Gastroesophageal sphincter (tissue), 4 donors: Measurements from ENCODE around the gene OR10AD1. TPM values are rescaled to one million over a fixed set of nuclear protein-coding genes. Genes with fewer than 3 reads are reported as not detected.
"Not testable (repeated sequence)": the region's sequence is repeated elsewhere in the genome, so short reads cannot be mapped to it uniquely, and the experiment has no call there.

Experiments
- ATAC-seq: fragments of 150-250 bp; one replicate; pipeline ENCODE4 v1.9.1; 2016; ENCODE audit warnings: mild to moderate bottlenecking, moderate library complexity
- H3K27ac ChIP-seq, 4 donors: fragments of 200-600 bp; sonication (generic) in 3 of 4; 1 replicate in 3 of 4; 2 replicates in 1 of 4; pipeline ENCODE4 v1.5.1; 2016 to 2019
- H3K27me3 ChIP-seq: fragments of 200-600 bp; sonication (generic); one replicate; pipeline ENCODE4 v1.5.1; 2019
- H3K36me3 ChIP-seq, 2 donors: fragments of 200-600 bp; sonication (generic); one replicate each; pipeline ENCODE4 v1.5.1; 2019; ENCODE audit warnings: control low read depth in 1 of 2
- H3K4me1 ChIP-seq, 3 donors: fragments of 200-600 bp; sonication (generic); 1 replicate in 2 of 3; 2 replicates in 1 of 3; pipeline ENCODE4 v1.5.1; 2016 to 2019; ENCODE audit warnings: control low read depth in 2 of 3
- H3K4me3 ChIP-seq, 2 donors: fragments of 200-600 bp; sonication (generic); one replicate each; pipeline ENCODE4 v1.5.1; 2019; ENCODE audit warnings: mild to moderate bottlenecking in 1 of 2, moderate library complexity in 1 of 2
- H3K9me3 ChIP-seq, 3 donors: fragments of 200-600 bp; sonication (generic); one replicate each; pipeline ENCODE4 v1.5.1; 2017 to 2019; ENCODE audit warnings: control low read depth in 2 of 3
- CTCF ChIP-seq, 4 experiments: fragments of 200-600 bp in 2 of 4; fragments of 450-650 bp in 2 of 4; sonication (generic) in 1 of 4; IDR thresholded peaks; one replicate each; pipeline ENCODE4 v1.5.1; 2017 to 2019; ENCODE audit warnings: antibody characterized with exemption in 4 of 4, mild to moderate bottlenecking in 2 of 4, moderate library complexity in 2 of 4
- EP300 ChIP-seq: sonication (generic); formaldehyde crosslinking; IDR thresholded peaks from one replicate; pipeline ENCODE4 v1.6.1; 2017; ENCODE audit warnings: antibody characterized with exemption, mild to moderate bottlenecking
- POLR2A ChIP-seq, 2 donors: fragments of 450-650 bp; IDR thresholded peaks; one replicate each; pipeline ENCODE4 v1.6.1; 2017; ENCODE audit warnings: antibody characterized with exemption in 2 of 2, mild to moderate bottlenecking in 2 of 2, moderate library complexity in 1 of 2
- POLR2AphosphoS5 ChIP-seq: sonication (generic); formaldehyde crosslinking; IDR thresholded peaks from one replicate; pipeline ENCODE4 v1.6.1; 2017; ENCODE audit warnings: antibody characterized with exemption
- WGBS, 2 donors: methylation state at CpG; one replicate each; pipeline ENCODE4 v1.1.5; 2018; ENCODE audit warnings: low coverage in 1 of 2; 5-methylcytosine and 5-hydroxymethylcytosine counted together
- total RNA-seq, 4 donors: library from RNA; depleted of rRNA; stranded (reverse); fragments of >200 nt; gene quantifications; one replicate each; pipeline ENCODE4 v1.1.0, GENCODE V29; 2016

OR10AD1 gene
- total RNA-seq, 4 donors from 2014 or later: not detected

DNA sequence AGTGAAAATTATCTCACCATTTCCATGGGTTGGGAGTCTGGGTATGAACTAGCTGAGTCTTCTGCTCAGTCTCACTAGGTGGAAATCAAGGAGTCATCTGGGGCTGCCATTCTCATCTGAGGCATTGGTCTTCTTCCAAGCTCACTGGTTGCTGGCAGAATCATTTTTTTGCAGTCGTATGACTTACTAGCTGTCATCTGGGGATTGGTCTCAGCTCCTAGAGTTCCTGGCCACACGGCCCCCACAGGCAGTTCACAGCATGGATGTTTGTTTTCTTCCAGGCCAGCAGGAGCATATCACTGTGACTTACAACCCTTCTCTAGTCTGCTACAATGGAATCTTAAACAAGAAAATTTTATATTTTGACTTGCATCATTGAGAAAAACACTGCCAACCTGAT lies 18.6 kb upstream of the OR10AD1 start:
- H3K36me3 ChIP-seq: no peaks in the 10 kb centered on the region
- whole genome bisulfite sequencing, 2 donors: 14 to 20% methylated on average over 2 of the region's 2 CpGs
- no peak overlapping the region for H3K27ac ChIP-seq

DNA sequence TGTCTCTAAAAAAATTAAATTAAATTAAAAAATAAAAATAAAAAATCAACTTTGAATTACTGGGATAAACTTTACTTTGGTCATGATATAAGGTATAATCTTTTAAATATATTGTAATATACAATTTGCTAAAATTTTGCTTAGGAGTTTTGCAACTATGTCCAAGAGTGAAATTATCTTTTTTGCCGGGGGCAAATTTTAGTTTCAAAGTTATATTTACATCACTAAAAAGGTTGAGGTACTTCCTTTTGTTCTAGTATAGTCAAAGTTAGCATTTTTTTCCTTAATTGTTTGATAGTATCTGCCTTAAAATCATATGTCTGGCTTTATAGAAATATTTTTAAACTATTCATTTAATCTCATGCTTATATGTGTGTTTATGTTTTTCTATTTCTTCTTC lies 17.6 kb upstream of the OR10AD1 start:
- H3K9me3 ChIP-seq: no peaks in the 10 kb centered on the region
- H3K36me3 ChIP-seq: no peaks in the 10 kb centered on the region
- no peak overlapping the region for H3K27ac ChIP-seq
- ATAC-seq: no peak
- WGBS, 2 donors: 60 to 85% methylated on average over 1 of the region's 1 CpG
- H3K4me3 ChIP-seq: no peak overlapping the region
- no peaks in the 10 kb centered on the region for H3K27me3 ChIP-seq
- no peaks in the 10 kb centered on the region for H3K4me1 ChIP-seq
- TF ChIP-seq CTCF (IDR thresholded peaks at IDR 0.05) (no peak), EP300 (no peak), POLR2A (IDR thresholded peaks at IDR 0.05) (no peak), POLR2AphosphoS5 (no peak)

More for the DNA sequence above, 18.6 kb upstream of the OR10AD1 start:
- Histone ChIP-seq H3K4me3 (no peak overlapping the region), H3K27me3 (no peaks in the 10 kb centered on the region), H3K4me1 (no peaks in the 10 kb centered on the region), H3K9me3 (no peaks in the 10 kb centered on the region)
- no peak for ATAC-seq
- TF ChIP-seq EP300 (no peak), POLR2A (IDR thresholded peaks at IDR 0.05) (no peak), POLR2AphosphoS5 (no peak), CTCF (IDR thresholded peaks at IDR 0.05) (no peak)

- Histone ChIP-seq H3K4me1 (no peaks in the 10 kb centered on the region), H3K9me3 (no peaks in the 10 kb centered on the region), H3K36me3 (no peaks in the 10 kb centered on the region), H3K27me3 (no peaks in the 10 kb centered on the region), H3K4me3 (no peak overlapping the region), H3K27ac (no peak overlapping the region)
- no peak for ATAC-seq
- 73 to 91% methylated on average over 1 of the region's 1 CpG for WGBS, 2 donors
- TF ChIP-seq POLR2A (IDR thresholded peaks at IDR 0.05) (no peak), POLR2AphosphoS5 (no peak), CTCF (IDR thresholded peaks at IDR 0.05) (no peak), EP300 (no peak)
These were observed 16.5 kb upstream of the OR10AD1 start for GRCh38 chr12:48219631-48220030.

GRCh38 chr12:48216785-48217184 lies 13.7 kb upstream of the OR10AD1 start:
- Histone ChIP-seq H3K36me3 (no peaks in the 10 kb centered on the region), H3K4me3 (no peak overlapping the region), H3K4me1 (no peaks in the 10 kb centered on the region), H3K27ac (no peak overlapping the region), H3K9me3 (no peaks in the 10 kb centered on the region), H3K27me3 (no peaks in the 10 kb centered on the region)
- TF ChIP-seq POLR2AphosphoS5 (no peak), EP300 (no peak), CTCF (IDR thresholded peaks at IDR 0.05) (no peak), POLR2A (IDR thresholded peaks at IDR 0.05) (no peak)
- no peak for ATAC-seq

DNA sequence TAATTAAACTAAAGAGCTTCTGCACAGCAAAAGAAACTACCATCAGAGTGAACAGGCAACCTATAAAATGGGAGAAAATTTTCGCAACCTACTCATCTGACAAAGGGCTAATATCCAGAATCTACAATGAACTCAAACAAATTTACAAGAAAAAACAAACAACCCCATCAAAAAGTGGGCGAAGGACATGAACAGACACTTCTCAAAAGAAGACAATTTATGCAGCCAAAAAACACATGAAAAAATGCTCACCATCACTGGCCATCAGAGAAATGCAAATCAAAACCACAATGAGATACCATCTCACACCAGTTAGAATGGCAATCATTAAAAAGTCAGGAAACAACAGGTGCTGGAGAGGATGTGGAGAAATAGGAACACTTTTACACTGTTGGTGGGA lies 6.4 kb upstream of the OR10AD1 start:
- Histone ChIP-seq H3K36me3 (peaks cover 0 to 13% of the 10 kb centered on the region in 2 donors), H3K9me3 (peaks cover 0 to 57% (median 0%) of the 10 kb centered on the region in 3 donors)
- no CpG with 5 or more reads among the region's 2 CpGs for WGBS, 2 donors
- H3K27ac ChIP-seq, H3K27me3 ChIP-seq, H3K4me3 ChIP-seq, H3K4me1 ChIP-seq, ATAC-seq: not testable (repeated sequence)
